Stimulated activated naive CD4-positive, alpha-beta T cell (primary cell): ENCODE data around the gene SIGLEC6.
"Not testable (repeated sequence)": the region's sequence is repeated elsewhere in the genome, so short reads cannot be mapped to it uniquely, and the experiment has no call there.

Source experiments
- DNase-seq, 6 experiments: peaks; one replicate each; lab custom pipeline; 2025; lab: John Stamatoyannopoulos, UW

SIGLEC6 gene

GRCh38 chr19:51508059-51508733 lies 23.3 kb downstream of the SIGLEC6 start:
- no peak for DNase-seq

- no peak for DNase-seq
Measured at GRCh38 chr19:51507640-51508058, 23.8 kb downstream of the SIGLEC6 start.

- no peak for DNase-seq
Measured at GRCh38 chr19:51507192-51507591, 24.3 kb downstream of the SIGLEC6 start.

- no peak for DNase-seq
Measured at GRCh38 chr19:51505904-51506303, 25.6 kb downstream of the SIGLEC6 start.

- no peak for DNase-seq
Measured at GRCh38 chr19:51503896-51504295, 27.6 kb downstream of the SIGLEC6 start.

- DNase-seq, result no peak
Measured at GRCh38 chr19:51503286-51503817, 28.1 kb downstream of the SIGLEC6 start.

- no peak for DNase-seq
Measured at GRCh38 chr19:51501594-51502263, 29.7 kb downstream of the SIGLEC6 start, which contains the start of gene SIGLEC12. Gene SIGLEC12, minus strand, starts transcription at chr19:51501800. Its CDS starts 67 bp downstream, at chr19:51501733.

- not testable (repeated sequence) for DNase-seq
Measured at GRCh38 chr19:51500931-51501330, 30.5 kb downstream of the SIGLEC6 start.

GRCh38 chr19:51497666-51498065 lies 33.8 kb downstream of the SIGLEC6 start:
- DNase-seq, result no peak

GRCh38 chr19:51493776-51494175 lies 37.7 kb downstream of the SIGLEC6 start:
- DNase-seq, result no peak

- no peak for DNase-seq
Measured at GRCh38 chr19:51491586-51491985, 39.9 kb downstream of the SIGLEC6 start.

GRCh38 chr19:51490676-51491075 lies 40.8 kb downstream of the SIGLEC6 start:
- DNase-seq, result no peak

- DNase-seq, result no peak
Measured at GRCh38 chr19:51489113-51489512, 42.4 kb downstream of the SIGLEC6 start.

GRCh38 chr19:51488491-51488890 lies 43.0 kb downstream of the SIGLEC6 start:
- no peak for DNase-seq

GRCh38 chr19:51485960-51486660 lies 45.4 kb downstream of the SIGLEC6 start:
- DNase-seq, result no peak

- no peak for DNase-seq
Measured at GRCh38 chr19:51480590-51480989, 50.9 kb downstream of the SIGLEC6 start.

- no peak for DNase-seq
Measured at GRCh38 chr19:51479531-51480331, 51.7 kb downstream of the SIGLEC6 start.

GRCh38 chr19:51478381-51479234 lies 52.9 kb downstream of the SIGLEC6 start, which contains the start of gene CEACAM18:
Gene CEACAM18, plus strand, starts transcription at chr19:51478539.
- DNase-seq, result no peak

- no peak for DNase-seq
Measured at GRCh38 chr19:51477344-51477743, 54.1 kb downstream of the SIGLEC6 start.

GRCh38 chr19:51476164-51476563 lies 55.3 kb downstream of the SIGLEC6 start:
- DNase-seq, result no peak
